Measurements from ENCODE around the gene ASAP2.

GRCh38 chr2:9274701-9275343 lies 68.2 kb downstream of the ASAP2 start:
- TF ChIP-seq CTCF (IDR thresholded peaks at IDR 0.05), result no peak
- no peak for TF ChIP-seq EP300 (IDR thresholded peaks at IDR 0.05; ENCODE audit: low read depth)
- no peak for TF ChIP-seq POLR2AphosphoS5 (IDR thresholded peaks at IDR 0.05)

Measured in transverse colon (tissue), 4 donors.